HG03139 (cell line): Measurements from ENCODE around the gene AMIGO1.

Experiments
- ATAC-seq: cut with Tn5 transposase; IDR thresholded peaks from one replicate; pipeline ENCODE4 v1.9.1; 2021; ENCODE audit not compliant: unreplicated experiment

The AMIGO1 gene, protein sequence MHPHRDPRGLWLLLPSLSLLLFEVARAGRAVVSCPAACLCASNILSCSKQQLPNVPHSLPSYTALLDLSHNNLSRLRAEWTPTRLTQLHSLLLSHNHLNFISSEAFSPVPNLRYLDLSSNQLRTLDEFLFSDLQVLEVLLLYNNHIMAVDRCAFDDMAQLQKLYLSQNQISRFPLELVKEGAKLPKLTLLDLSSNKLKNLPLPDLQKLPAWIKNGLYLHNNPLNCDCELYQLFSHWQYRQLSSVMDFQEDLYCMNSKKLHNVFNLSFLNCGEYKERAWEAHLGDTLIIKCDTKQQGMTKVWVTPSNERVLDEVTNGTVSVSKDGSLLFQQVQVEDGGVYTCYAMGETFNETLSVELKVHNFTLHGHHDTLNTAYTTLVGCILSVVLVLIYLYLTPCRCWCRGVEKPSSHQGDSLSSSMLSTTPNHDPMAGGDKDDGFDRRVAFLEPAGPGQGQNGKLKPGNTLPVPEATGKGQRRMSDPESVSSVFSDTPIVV

DNA sequence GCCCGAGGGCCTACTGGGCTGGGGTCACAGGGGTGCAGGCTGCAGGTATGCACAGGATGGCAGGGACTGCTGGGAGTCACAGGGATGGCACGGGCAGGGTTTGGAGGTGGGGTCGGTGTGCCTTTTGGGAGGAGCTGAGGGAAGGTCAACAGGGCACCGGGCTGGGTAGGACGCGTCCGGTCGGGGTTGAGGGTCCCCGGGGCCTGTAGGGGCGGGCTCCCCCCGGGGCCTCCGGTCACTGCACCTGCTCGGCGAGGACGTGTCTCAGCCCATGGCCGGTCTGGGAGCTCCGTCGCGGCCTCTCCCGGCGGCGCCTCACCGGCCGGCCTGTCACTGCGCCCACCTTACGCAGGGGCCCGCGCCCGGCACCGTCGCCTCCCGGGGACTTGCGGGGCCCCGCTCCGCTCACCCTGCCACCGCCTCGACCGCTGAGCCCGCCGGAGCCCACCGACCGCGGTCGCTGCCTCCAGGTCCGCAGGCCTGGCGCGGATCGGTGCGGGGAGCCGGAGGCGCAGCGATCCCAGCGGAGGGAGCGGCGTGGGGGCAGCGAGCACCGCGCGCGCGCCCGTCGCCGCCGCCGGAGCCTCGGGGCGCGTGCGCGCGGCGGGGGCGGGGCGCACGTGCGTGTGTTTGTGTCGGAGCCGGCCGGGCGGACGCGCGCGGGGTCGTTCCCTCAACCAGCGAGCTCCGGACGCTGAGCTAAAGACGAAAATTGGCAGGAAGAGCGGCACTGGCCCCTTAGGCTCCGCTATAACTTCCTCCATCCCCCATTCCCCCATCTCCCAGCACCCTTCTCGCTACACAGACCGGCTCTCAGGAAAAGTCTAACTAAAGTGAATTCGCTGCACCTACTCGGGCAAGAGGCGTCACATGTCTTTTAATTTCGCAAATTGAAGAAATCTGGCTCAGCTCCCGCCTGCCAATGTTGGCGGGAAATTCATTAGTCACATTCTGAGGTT, at the start of gene AMIGO1:
Gene AMIGO1, minus strand, starts transcription at position 552 of the 959 bp plus-strand sequence. CDS start 815 bp downstream, outside the sequence.
- no peak for ATAC-seq

DNA sequence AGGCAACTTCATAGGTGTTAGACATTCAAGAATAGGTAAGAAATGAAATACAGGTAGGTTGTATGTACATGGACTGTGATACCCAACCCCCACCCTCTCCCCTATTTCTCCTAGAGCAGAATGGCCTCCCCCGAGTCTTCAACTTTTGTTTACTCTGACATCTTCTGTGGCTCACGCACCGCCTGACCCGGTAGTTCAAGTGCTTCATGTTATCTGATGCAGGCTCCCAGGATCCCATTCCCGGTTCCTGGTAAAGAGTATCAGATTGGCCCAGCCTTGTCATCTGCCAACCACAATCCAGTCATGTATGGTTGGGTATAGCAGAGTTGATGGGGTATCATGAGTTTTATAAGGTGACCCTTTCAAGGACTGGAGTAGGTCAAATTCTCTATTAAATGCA, 48.0 kb upstream of the AMIGO1 start:
- no peak for ATAC-seq

DNA sequence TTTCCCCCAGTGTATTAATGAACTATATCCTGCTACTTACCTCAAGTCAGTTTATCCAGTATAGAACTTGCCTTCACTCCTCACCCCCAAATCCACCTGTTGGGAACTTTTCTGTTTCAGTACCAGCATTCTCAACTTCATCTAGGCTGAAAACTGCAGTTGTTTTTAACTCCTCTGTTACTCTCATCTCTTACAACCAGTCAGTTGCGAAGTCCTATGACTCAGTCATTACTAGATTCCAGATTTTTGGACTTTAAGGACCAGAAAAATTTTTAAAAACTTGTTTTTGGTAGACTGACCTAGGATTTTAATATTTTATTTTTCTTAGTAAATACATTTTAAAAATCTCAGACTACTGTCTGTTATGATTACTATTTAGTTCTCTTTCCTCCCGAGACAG, 47.0 kb upstream of the AMIGO1 start:
- no peak for ATAC-seq

DNA sequence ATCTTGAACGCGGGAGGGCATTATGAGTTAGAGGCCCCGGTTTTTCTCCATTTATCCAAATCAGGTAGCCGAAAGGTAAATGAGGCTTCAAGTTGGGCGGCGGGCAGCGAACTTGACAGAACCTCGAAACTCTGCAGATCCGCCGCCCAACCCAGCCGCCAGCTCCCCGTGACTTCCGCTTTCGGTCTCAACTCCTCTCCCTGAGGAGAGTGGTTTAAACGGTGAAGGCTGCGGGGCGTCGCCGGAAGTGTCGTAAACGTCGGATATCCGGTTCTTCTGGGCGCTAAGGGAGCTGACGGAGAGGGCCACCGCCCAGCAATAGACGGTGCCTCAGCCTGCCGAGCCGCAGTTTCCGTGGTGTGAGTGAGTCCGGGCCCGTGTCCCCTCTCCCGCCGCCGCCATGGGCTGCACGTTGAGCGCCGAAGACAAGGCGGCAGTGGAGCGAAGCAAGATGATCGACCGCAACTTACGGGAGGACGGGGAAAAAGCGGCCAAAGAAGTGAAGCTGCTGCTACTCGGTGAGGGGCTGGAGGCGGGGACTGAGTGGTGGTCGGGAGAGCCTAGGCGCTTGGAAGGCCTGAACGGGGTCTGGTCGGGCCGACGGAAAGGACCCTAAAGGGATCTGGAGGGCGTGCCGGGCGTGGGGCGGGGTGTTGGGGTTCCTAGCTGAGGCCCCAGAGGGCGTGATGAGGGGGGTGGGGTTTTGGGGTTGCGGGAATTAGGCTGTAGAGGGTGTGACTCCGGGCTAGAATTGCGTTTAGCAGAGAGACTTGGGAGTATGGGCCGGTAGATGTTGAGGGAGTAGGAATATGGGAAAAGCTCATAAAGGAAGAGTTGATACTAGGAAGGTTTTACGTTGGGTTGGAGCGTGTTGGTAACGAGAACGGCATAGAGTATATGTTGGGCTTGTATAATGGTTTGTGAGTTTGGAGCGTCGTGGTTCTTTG, 39.1 kb upstream of the AMIGO1 start, which contains the start of gene GNAI3:
Gene GNAI3, plus strand, starts transcription at position 295 of the 947 bp plus-strand sequence. Its CDS starts 106 bp downstream, at position 401.
- ATAC-seq, result peak; percentile 84

DNA sequence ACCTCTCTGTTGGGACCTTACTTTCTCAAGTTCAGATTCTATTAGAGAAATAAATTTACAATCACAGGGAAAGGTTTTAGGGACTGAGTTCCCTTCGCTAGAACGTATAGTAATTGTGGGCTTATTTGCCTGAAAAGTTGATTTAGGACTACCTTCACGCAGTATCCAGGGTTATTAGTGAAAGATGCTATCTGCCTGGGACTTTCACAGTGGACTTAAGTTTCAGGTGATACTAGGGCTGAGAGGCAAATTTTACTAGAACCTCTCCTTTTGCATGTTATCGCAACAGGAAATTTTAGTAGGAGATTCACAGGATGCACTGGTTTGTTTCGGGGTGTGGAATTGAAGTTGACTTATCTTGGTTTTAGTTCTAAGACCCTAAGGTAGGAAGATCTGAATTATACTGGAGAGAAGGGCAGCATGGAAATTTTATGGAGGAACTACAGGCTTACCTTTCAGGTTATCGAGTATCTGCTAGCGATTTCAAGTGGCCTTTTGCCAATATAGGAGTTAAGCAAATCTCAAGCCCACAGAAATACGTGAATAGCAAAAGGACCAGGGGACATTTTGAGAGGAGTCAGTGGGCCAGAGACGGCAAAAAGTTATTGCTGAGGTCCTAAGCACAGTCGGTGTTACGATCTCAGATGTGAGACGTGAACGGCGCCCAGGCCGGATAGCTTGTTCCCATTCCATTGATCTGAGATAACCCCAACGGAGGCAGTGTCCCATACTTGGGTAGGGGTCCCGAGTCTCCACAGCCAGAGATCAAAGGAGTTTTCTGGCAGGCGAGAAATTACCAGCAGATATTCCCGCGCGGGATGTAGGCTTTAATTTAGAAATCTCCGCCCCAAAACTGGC, 38.2 kb upstream of the AMIGO1 start:
- ATAC-seq, result no peak

DNA sequence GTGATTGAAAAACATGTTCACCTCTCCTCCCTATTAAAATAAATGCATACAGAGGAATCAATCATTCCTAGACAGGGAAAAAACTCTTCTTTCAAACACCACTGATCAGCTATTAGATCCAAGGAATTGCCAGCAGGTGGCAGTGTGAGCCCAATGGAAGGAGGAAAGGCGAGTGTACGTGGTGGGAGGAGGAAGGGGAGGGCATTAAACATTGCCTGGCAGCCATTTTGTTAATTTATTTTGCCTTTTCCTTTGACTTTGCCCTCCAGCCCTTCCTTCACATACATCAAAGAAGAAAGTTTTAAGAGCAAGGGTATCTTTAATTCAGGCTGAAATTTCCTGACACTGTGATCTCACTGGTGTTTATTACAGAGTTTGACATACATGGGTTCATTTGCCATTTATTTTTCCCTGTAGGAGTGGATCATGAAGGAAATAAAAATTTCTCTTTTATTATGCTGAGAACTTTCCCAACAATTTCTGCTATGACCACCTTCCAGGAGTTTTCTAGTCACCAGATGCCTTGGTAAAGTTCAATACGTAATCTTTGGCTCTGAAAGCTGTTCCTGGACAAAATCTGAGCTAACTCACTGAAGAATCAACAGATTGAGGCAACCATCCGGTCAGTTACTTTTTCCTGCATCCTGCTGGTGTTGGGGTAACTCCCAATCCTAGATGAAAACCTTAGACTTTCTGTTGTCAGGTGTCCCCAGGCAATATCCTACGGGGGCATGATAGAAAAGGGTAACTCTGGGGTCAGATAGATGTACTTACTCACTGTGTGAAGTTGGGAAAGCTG, 37.0 kb upstream of the AMIGO1 start:
- peak; percentile 38 for ATAC-seq

DNA sequence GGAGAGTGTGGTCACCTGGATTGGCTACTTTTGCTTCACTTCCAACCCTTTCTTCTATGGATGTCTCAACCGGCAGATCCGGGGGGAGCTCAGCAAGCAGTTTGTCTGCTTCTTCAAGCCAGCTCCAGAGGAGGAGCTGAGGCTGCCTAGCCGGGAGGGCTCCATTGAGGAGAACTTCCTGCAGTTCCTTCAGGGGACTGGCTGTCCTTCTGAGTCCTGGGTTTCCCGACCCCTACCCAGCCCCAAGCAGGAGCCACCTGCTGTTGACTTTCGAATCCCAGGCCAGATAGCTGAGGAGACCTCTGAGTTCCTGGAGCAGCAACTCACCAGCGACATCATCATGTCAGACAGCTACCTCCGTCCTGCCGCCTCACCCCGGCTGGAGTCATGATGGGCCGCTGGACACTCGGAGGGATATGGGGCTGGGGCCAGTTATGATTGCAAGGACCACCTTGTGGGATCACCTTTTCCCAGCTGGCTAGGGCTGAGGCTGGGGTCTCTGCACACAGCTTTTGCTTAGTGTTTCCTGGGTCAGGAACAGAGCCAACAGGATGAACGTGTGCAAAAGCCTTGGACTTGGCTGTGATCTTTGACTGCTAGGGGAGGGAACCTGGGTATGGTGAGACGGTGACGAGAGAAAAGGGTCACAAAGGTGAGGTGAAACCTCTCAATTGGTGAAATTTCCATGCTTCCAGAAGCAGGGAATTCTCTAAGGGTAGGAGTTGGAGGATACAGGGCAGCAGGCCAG, 34.6 kb upstream of the AMIGO1 start:
- no peak for ATAC-seq

DNA sequence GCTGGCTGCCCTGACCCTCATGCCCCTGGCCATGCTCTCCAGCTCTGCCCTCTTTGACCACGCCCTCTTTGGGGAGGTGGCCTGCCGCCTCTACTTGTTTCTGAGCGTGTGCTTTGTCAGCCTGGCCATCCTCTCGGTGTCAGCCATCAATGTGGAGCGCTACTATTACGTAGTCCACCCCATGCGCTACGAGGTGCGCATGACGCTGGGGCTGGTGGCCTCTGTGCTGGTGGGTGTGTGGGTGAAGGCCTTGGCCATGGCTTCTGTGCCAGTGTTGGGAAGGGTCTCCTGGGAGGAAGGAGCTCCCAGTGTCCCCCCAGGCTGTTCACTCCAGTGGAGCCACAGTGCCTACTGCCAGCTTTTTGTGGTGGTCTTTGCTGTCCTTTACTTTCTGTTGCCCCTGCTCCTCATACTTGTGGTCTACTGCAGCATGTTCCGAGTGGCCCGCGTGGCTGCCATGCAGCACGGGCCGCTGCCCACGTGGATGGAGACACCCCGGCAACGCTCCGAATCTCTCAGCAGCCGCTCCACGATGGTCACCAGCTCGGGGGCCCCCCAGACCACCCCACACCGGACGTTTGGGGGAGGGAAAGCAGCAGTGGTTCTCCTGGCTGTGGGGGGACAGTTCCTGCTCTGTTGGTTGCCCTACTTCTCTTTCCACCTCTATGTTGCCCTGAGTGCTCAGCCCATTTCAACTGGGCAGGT, 33.9 kb upstream of the AMIGO1 start:
- no peak for ATAC-seq

DNA sequence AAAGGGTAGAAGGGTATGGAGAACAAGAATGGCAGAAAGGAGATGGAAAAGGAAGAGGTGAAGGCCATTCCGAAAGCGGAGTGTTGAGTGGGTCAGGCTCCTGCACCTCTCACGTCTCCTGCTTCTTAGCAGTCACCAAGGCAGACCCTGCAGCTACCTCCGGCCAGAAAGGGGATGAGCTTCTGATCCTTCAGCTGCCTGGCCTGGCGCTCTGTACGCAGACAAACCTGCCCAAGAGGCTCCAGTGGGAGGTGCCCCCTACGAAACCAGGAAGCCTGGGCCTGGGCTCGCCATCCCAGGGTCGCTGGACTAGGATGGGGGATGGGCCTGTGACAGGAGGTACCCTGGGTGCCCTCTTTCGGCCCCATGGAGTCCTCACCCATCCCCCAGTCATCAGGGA, 33.1 kb upstream of the AMIGO1 start:
- no peak for ATAC-seq

DNA sequence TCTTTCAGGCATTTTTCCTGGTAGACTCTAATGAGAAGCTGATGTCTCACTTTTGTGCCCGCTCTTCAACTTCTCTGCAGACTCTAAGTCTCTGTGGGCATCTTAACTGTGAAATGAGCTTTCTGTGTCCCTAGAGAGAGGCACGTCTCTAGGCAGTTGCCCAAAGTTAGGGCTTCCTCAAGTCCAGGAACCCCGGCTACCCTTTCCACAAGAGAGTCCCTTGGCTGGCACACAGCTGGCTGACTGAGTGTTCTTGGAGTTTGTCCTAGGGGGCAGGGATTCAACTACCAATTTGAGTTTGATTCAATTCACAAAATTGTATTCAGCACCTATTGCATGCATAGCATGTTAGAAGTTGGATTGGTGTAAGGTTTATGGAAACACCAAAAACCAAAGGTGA, 31.6 kb upstream of the AMIGO1 start:
- ATAC-seq, result no peak

DNA sequence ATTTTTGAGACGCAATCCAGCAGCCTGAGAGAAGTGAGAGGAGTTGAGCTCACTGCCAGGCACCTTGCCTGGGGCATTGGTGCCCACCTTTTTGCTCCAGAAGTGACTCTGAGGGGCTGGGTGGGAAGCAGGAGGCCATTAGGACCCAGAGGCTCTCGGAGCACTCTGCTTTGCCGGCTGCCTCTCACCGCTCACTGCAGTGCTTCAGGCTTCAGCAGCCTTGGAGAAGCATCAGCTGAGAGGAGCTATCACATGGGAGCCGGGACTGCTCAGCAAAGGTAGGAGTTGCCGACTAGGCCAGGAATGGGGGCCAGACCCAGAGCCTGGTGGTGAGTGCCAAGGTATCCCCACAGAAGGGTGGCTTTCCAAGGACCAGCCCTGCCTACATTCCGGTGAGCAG, 30.1 kb upstream of the AMIGO1 start, which contains the start of gene GPR61:
Gene GPR61, plus strand, starts transcription at position 197 of the 400 bp plus-strand sequence. CDS start 3,151 bp downstream, outside the sequence.
- no peak for ATAC-seq

DNA sequence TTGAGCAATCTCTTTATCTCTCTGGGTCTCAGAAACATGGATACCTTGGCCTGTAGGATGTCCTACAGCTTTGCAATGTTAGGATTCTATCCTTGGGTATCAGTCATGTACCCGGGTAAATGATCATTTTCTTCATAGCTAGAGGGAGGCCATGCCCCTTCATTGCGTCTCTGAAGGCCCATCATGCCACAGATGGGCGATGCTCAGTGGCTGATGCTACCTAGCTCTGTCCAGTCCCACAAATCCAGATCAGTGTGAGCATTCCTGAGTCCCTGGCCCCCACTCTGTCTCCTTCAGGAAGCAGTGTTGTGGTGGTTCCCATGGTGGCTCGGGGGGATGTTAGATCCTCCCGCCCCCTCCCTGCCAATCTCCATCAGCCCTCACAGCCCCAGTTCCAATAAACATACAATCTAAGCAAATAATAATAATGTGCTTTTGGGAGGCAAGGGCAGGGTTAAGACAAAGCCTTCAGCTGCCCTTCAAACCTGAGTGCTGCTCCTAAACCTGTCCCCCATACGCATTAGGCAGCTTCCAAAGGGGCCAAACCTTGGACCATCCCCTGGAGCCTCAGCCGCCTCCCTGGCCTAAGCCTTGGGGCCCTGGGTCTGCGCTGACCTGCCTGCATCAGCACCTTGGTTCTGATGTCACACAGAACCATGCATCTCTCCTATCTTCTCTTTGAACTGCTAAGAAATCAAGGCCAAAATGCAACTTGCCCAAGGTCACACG, 29.5 kb upstream of the AMIGO1 start:
- ATAC-seq, result no peak

DNA sequence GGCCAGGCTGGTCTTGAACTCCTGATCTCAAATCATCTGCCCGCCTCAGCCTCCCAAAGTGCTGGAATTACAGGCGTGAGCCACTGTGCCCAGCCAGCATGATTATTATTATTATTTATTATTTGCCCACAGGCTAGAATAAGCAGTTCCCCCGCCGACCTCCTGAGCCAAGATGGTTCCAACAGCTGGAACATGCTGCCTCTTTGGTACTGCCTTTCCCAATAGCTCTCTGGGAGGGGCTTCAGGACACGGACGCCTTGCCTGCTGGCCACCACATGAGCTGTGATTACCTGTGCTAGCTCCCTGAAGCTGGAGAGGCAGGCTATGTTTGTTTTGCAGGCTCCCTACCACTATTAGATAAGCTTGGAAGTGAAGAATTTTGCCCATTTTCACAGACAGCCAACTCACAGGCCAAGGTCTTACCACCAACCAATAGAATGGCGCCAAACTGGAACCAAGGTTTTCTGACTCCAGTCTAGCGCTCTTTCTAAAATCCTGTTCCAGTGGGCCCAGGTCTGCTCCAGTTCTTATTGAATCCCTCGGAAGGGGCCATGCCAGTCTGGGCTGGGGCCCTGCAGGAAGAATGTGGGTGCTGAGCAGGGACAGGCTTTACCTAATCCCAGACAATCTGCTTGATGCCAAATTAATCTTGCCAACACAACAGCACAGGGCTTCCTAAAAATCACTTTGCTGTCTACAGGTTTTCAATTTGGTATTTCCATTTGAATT, 28.1 kb upstream of the AMIGO1 start:
- ATAC-seq, result no peak

DNA sequence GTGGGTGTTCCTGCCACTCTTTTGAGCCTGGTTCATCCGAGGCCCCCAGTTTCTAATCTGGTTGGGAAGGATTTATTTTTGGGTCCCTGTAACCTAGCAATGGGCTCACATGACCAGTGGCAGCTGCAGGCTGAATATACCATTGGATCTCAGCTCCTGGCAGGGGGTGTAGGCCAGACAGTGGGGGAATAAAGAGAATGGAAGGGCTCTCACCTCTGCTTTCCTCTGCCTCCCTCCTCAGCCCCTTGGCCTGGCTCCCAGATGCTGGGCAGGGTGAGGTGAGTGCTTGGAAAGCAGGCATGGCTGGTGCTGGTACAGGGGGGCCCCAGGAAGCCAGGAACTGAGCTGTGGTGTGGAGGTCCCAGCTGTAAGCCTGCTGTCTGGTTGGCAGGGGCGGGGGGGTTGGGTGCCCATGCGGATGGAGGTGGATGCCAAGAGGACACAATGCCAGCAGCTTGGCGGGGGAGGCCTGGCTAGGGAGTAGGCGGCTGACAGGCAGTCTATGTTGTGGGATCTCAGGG, 26.5 kb upstream of the AMIGO1 start:
- no peak for ATAC-seq

DNA sequence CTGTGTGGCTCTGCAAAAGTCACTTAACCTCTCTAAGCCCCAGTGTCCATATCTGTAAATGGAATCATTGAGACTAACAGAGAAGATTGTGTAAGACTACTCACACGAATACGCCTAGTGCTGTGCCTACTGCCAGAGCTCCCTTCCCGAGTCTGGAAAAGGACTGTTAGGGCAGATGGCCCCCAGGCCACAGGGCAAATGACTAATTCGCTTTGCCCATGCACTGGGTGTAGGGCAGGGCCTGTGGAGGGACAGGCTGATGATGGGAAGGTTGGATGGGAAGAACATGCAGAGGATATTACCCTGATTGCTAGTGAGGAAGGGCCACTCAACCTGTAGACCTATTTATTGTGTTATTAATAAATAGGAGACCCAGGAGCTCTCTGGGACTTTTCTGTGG, 26.0 kb upstream of the AMIGO1 start:
- ATAC-seq, result no peak
